ENCODE results near the gene BCAP29.

Gene BCAP29

GRCh38 chr7:107582875-107583274 is 2.8 kb downstream of the BCAP29 start:
- peaks cover 33% of the 10 kb centered on the region for H3K36me3 ChIP-seq (ENCODE audit: insufficient read depth, low read length)

DNA sequence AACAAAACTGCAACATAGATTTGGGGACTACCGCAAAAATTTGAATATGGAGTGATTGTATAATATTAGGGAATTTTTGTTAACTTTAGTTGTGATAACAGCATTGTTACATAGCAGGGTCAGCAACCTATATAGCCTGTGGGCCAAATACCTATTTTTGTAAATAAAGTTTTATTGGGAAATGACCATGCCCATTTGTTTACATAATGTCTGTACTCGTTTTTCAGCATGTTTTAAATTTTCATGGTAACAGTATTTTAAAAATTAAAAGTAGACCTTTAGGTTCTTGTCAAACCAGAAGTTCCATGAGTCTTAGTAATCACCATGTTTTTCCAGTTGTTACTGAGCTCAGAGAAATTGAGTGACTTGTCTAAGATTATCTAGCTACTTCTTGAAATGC is 4.7 kb downstream of the BCAP29 start:
- no peak for TF ChIP-seq EZH2 (IDR thresholded peaks at IDR 0.05; ENCODE audit: borderline replicate concordance, low read length)
- TF ChIP-seq, protein P1, sequence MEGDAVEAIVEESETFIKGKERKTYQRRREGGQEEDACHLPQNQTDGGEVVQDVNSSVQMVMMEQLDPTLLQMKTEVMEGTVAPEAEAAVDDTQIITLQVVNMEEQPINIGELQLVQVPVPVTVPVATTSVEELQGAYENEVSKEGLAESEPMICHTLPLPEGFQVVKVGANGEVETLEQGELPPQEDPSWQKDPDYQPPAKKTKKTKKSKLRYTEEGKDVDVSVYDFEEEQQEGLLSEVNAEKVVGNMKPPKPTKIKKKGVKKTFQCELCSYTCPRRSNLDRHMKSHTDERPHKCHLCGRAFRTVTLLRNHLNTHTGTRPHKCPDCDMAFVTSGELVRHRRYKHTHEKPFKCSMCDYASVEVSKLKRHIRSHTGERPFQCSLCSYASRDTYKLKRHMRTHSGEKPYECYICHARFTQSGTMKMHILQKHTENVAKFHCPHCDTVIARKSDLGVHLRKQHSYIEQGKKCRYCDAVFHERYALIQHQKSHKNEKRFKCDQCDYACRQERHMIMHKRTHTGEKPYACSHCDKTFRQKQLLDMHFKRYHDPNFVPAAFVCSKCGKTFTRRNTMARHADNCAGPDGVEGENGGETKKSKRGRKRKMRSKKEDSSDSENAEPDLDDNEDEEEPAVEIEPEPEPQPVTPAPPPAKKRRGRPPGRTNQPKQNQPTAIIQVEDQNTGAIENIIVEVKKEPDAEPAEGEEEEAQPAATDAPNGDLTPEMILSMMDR (IDR thresholded peaks at IDR 0.05; ENCODE audit: low read length): no peak
- H3K27me3 ChIP-seq (ENCODE audit: insufficient read depth, low read length): no peaks in the 10 kb centered on the region
- H3K9me3 ChIP-seq (ENCODE audit: low read length): no peaks in the 10 kb centered on the region
- H3K9ac ChIP-seq (ENCODE audit: low read length): no peak overlapping the region
- no peak overlapping the region for H2AFZ ChIP-seq (ENCODE audit: low read length)
- H4K20me1 ChIP-seq (ENCODE audit: insufficient read depth, low read length): no peaks in the 10 kb centered on the region
- H3K4me2 ChIP-seq (ENCODE audit: low read length): no peak overlapping the region
- peaks cover 48% of the 10 kb centered on the region for H3K36me3 ChIP-seq (ENCODE audit: insufficient read depth, low read length)
- peaks cover 30% of the 10 kb centered on the region for H3K4me1 ChIP-seq (ENCODE audit: insufficient read depth, low read length, severe bottlenecking)
- H3K79me2 ChIP-seq (ENCODE audit: insufficient read depth, low read length): peaks cover 13% of the 10 kb centered on the region
- no peak overlapping the region for H3K4me3 ChIP-seq (ENCODE audit: low read depth, low read length, poor library complexity, severe bottlenecking)
- no peaks in the 10 kb centered on the region for H3F3A ChIP-seq (ENCODE audit: insufficient read depth, low read length)
- H3K27ac ChIP-seq (ENCODE audit: low read depth, low read length, poor library complexity, severe bottlenecking): no peak overlapping the region
- no peaks in the 10 kb centered on the region for H3K9me2 ChIP-seq (ENCODE audit: low read depth, low read length)

More at GRCh38 chr7:107582875-107583274, 2.8 kb downstream of the BCAP29 start:
- Histone ChIP-seq H4K20me1 (ENCODE audit: insufficient read depth, low read length) (no peaks in the 10 kb centered on the region), H3K9ac (ENCODE audit: low read length) (peak overlapping the region; percentile 7; the same call in 1 of the 2 replicates), H3K4me1 (ENCODE audit: insufficient read depth, low read length, severe bottlenecking) (peaks cover 36% of the 10 kb centered on the region), H3K4me3 (ENCODE audit: low read depth, low read length, poor library complexity, severe bottlenecking) (peak overlapping the region; percentile 16), H2AFZ (ENCODE audit: low read length) (no peak overlapping the region), H3K27ac (ENCODE audit: low read depth, low read length, poor library complexity, severe bottlenecking) (peak overlapping the region; percentile 22), H3K27me3 (ENCODE audit: insufficient read depth, low read length) (no peaks in the 10 kb centered on the region), H3K9me3 (ENCODE audit: low read length) (no peaks in the 10 kb centered on the region), H3K79me2 (ENCODE audit: insufficient read depth, low read length) (peaks cover 13% of the 10 kb centered on the region), H3K9me2 (ENCODE audit: low read depth, low read length) (no peaks in the 10 kb centered on the region), H3K4me2 (ENCODE audit: low read length) (peak overlapping the region; percentile 91), H3F3A (ENCODE audit: insufficient read depth, low read length) (0 out of 2 replicates have a peak, but pooled peaks cover 6% of the 10 kb centered on the region)
- TF ChIP-seq, protein P1 (IDR thresholded peaks at IDR 0.05; ENCODE audit: low read length): no peak
- no peak for TF ChIP-seq EZH2 (IDR thresholded peaks at IDR 0.05; ENCODE audit: borderline replicate concordance, low read length)

- H3K9me3 ChIP-seq (ENCODE audit: low read length): no peaks in the 10 kb centered on the region
- no peak overlapping the region for H2AFZ ChIP-seq (ENCODE audit: low read length)
- H3K9ac ChIP-seq (ENCODE audit: low read length): no peak overlapping the region
- TF ChIP-seq, protein P1 (IDR thresholded peaks at IDR 0.05; ENCODE audit: low read length): no peak
- TF ChIP-seq EZH2 (IDR thresholded peaks at IDR 0.05; ENCODE audit: borderline replicate concordance, low read length): no peak
- no peak overlapping the region for H3K4me2 ChIP-seq (ENCODE audit: low read length)
- H3K36me3 ChIP-seq (ENCODE audit: insufficient read depth, low read length): peaks cover 48% of the 10 kb centered on the region
- no peaks in the 10 kb centered on the region for H3F3A ChIP-seq (ENCODE audit: insufficient read depth, low read length)
- no peak overlapping the region for H3K27ac ChIP-seq (ENCODE audit: low read depth, low read length, poor library complexity, severe bottlenecking)
- H4K20me1 ChIP-seq (ENCODE audit: insufficient read depth, low read length): no peaks in the 10 kb centered on the region
- H3K4me1 ChIP-seq (ENCODE audit: insufficient read depth, low read length, severe bottlenecking): no peaks in the 10 kb centered on the region
- H3K79me2 ChIP-seq (ENCODE audit: insufficient read depth, low read length): no peaks in the 10 kb centered on the region
- H3K27me3 ChIP-seq (ENCODE audit: insufficient read depth, low read length): no peaks in the 10 kb centered on the region
- no peaks in the 10 kb centered on the region for H3K9me2 ChIP-seq (ENCODE audit: low read depth, low read length)
- H3K4me3 ChIP-seq (ENCODE audit: low read depth, low read length, poor library complexity, severe bottlenecking): no peak overlapping the region
Observed at GRCh38 chr7:107588529-107589130, 8.6 kb downstream of the BCAP29 start.
